ENCODE data around the gene ARSB.
"Not testable (repeated sequence)": the region's sequence is repeated elsewhere in the genome, so short reads cannot be mapped to it uniquely, and the experiment has no call there.

ARSB gene

DNA sequence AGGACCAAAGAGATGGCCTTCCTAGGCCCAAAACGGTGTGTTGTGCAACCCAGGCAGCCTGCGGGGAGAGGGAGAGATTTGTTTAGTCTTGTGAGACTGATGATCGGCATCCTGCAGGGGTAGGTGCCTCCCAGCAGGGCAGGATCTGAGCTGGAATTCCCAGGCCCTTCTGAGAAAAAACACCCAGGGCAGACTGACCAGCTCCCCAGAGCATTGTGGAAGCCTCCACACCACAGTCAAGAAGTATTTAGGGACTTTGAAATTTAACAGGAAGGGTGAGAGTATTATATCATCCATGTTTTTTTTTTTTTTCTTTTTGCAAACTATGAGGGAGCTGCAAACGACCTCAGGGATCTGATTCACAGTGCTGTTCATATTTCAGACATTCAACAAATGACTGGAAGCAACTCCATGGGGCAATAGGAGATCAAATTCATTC is 232.0 kb downstream of the ARSB start:
- DNase-seq = no peak
- in situ Hi-C loops (cut with HindIII; ENCODE audit: low pct_ligation_motif_present, low pct_unique_long_range_greater_than_20kb, low sequenced_read_pairs) = no loop called here

DNA sequence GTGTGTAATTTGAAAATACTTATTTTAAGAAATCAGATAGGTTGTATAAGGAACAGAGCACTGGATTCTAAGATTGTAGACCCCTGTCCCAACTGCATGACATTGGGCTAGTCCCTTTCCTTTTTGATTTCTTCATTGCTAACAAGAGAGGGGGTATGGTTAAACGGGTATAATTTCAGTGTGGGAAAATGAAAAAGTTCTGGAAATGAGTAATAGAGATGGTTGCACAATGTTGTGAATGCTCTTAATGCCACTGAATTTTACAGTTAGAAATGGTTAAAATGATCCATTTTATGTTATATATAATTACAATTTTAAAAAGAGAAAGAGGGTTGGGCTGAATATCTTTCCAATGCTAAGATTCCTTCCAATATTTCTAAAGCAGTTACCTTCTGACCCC is 233.2 kb downstream of the ARSB start:
- DNase-seq = no peak
- in situ Hi-C loops (cut with HindIII; ENCODE audit: low pct_ligation_motif_present, low pct_unique_long_range_greater_than_20kb, low sequenced_read_pairs) = no loop called here

DNA sequence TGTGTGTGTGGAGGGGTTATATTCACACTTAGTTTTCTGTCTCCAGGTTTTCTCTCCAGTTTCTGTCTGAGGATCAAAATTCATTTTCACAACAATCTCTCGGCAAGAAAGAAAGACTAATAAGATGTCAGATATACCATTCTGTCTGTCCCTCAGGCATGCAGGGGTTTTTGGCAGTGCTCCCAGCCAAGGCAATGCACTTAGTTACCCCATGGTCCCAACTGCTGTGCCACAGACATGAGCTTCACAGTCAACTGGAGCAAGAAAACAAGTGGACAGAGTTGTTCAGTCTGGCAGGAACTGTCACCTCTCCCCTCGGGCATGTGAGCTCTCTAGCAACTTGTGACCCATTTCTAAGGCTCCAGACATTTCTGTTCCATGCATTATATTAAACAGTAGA is 234.8 kb downstream of the ARSB start:
- in situ Hi-C loops (cut with HindIII; ENCODE audit: low pct_ligation_motif_present, low pct_unique_long_range_greater_than_20kb, low sequenced_read_pairs) = no loop called here
- no peak for DNase-seq

GRCh38 chr5:78747705-78748359 is 237.3 kb downstream of the ARSB start:
- DNase-seq = no peak
- in situ Hi-C loops (cut with HindIII; ENCODE audit: low pct_ligation_motif_present, low pct_unique_long_range_greater_than_20kb, low sequenced_read_pairs) = no loop called here

- DNase-seq = no peak
- in situ Hi-C loops (cut with HindIII; ENCODE audit: low pct_ligation_motif_present, low pct_unique_long_range_greater_than_20kb, low sequenced_read_pairs) = no loop called here
Measured at GRCh38 chr5:78747055-78747454, 238.1 kb downstream of the ARSB start.

GRCh38 chr5:78746021-78746770 is 238.9 kb downstream of the ARSB start:
- no peak for DNase-seq
- in situ Hi-C loops (cut with HindIII; ENCODE audit: low pct_ligation_motif_present, low pct_unique_long_range_greater_than_20kb, low sequenced_read_pairs) = no loop called here

- no peak for DNase-seq
- in situ Hi-C loops (cut with HindIII; ENCODE audit: low pct_ligation_motif_present, low pct_unique_long_range_greater_than_20kb, low sequenced_read_pairs) = no loop called here
Measured at GRCh38 chr5:78744951-78745534, 240.1 kb downstream of the ARSB start.

DNA sequence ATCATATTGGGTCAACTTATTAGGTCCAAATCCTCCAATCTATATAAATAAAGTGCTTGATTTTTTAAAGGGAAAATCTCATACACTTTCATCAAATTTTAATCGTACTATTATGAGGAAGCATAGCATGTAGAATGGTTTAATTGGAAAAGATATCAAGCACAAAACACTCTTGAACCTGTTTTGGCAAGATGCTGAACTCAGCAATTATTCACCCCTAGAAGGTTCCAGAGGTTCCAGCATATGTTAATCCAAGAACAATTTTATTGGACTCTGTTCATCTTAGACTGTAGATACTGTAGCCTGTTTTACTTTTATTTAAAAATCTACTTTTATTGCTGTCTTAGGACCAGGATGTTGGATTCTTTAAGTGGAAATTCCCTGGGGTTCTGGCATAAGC is 244.1 kb downstream of the ARSB start:
- no peak for DNase-seq
- in situ Hi-C loops (cut with HindIII; ENCODE audit: low pct_ligation_motif_present, low pct_unique_long_range_greater_than_20kb, low sequenced_read_pairs) = no loop called here

- in situ Hi-C loops (cut with HindIII; ENCODE audit: low pct_ligation_motif_present, low pct_unique_long_range_greater_than_20kb, low sequenced_read_pairs) = no loop called here
- no peak for DNase-seq
Measured at GRCh38 chr5:78738693-78739300, 246.3 kb downstream of the ARSB start.

GRCh38 chr5:78738104-78738503 is 247.0 kb downstream of the ARSB start:
- no peak for DNase-seq
- in situ Hi-C loops (cut with HindIII; ENCODE audit: low pct_ligation_motif_present, low pct_unique_long_range_greater_than_20kb, low sequenced_read_pairs) = no loop called here

DNA sequence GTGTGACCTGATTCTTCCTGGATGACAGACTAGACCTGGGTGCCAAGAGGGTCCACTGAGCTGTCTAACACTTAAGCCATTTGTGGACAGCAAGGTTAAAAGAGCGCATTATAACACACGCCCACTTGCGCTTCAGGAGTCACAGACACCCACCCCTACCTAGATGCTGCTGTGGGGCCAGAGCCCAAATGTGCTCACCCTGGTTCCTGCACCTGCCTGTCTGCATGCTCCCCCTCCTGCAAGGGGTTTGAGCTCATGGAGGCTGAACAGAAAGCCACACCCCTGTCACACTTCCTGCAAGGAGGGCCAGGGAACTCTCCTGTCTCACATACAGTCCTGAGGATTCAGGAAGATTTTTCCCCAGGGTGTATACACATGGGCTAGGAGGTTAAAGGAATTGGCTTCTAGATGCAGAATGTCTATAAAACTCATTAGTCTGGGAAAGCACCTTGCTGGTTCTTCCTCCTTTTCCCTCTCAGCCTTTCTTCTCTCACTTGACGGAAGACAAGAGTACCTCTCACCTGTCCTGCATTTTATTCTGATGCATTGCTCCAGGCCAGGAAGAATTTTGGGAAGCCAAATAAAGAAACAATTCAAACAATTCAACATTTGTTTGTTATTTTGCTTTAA is 249.2 kb downstream of the ARSB start:
- in situ Hi-C loops (cut with HindIII; ENCODE audit: low pct_ligation_motif_present, low pct_unique_long_range_greater_than_20kb, low sequenced_read_pairs) = no loop called here
- no peak for DNase-seq

DNA sequence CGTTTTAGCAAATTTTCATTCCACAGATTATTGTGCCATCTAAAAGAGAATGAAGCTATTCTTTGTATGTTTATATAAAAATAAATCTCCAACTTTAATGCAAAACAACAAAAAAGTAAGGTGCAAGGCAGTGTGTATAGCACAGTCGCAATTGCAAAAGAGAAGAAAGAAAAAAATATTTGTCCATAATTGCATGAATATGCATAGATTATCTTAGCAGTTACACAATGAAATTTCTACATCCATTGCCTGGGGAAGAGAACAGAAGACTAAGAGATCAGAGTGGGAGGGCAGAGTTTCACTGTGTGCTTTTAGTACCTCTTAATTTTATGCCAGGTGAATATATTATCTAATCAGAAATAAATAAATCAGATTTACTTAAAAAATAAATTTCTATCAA is 250.2 kb downstream of the ARSB start:
- DNase-seq = no peak
- in situ Hi-C loops (cut with HindIII; ENCODE audit: low pct_ligation_motif_present, low pct_unique_long_range_greater_than_20kb, low sequenced_read_pairs) = no loop called here

- DNase-seq = peak; percentile 40
- in situ Hi-C loops (cut with HindIII; ENCODE audit: low pct_ligation_motif_present, low pct_unique_long_range_greater_than_20kb, low sequenced_read_pairs) = no loop called here
Measured at GRCh38 chr5:78734094-78734845, 250.8 kb downstream of the ARSB start.

GRCh38 chr5:78732721-78733120 is 252.4 kb downstream of the ARSB start:
- DNase-seq; in situ Hi-C loops (cut with HindIII; ENCODE audit: low pct_ligation_motif_present, low pct_unique_long_range_greater_than_20kb, low sequenced_read_pairs): not testable (repeated sequence)

DNA sequence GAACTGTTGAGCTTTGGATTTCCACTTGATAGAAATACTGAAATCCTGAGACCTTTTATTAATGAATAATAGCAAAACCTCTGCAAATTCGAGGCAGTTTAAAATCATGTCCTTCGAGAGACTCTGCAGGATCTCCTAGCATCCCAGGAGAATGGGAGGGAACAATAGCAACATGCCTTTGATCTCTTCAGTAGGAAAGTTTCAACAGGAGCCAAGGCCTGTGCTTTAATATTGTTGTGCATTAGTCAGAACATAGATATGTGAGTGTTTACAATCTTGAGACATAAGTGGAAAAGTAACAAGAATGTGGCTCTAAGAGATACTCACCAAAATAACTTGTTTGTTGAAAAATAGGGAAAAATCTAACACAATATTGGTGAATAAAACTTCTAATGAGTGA is 253.2 kb downstream of the ARSB start:
- in situ Hi-C loops (cut with HindIII; ENCODE audit: low pct_ligation_motif_present, low pct_unique_long_range_greater_than_20kb, low sequenced_read_pairs) = no loop called here
- peak; percentile 3 for DNase-seq

GRCh38 chr5:78730300-78731094 is 254.6 kb downstream of the ARSB start:
- DNase-seq = no peak
- in situ Hi-C loops (cut with HindIII; ENCODE audit: low pct_ligation_motif_present, low pct_unique_long_range_greater_than_20kb, low sequenced_read_pairs) = no loop called here

DNA sequence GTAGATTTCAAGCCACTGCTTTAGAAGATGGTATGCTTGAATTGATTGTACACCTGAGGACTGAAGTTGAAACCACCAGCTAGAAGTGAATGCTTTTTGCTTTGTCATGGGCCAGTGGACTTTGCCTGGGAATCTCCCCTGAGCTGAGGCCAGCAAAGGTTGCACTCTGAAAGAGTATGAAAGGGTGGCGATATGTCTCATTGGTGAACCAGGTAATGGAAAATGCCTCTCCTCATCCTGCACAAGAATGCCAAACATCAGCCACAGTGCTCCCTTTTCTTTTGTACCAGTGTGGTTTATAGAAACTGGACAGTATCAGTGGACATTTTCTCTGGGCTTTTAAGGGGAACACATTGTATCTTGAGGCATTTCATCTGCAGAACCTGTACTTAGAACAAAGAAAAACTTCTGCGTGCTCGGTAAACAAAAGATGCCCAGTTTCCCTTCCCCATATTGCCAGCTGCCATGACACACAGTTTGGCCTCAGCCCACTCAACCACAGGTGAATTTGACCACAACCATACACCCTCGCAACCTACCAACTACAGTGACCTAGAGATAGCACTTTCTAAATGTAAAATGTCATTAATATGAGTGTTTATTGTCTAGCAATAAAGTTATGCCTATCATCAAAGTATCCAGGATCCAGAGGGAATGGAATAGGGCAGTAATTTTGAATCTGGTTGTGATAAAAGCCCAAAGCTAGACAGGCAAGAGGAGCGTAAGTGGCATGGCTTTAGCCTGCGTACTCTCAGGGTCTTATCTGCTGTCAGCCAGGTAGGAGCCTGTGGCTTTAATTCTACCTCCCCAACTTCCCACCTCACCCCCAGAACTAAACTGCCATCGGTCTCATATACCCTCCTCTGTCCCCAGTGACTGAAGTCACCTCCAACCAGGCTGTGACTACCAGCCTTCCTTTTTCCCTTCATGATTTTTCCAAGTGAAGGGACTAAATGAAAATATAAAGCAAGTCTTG is 257.0 kb downstream of the ARSB start:
- DNase-seq = no peak
- in situ Hi-C loops (cut with HindIII; ENCODE audit: low pct_ligation_motif_present, low pct_unique_long_range_greater_than_20kb, low sequenced_read_pairs) = no loop called here
